Left renal pelvis (tissue), 4 donors: ENCODE results near the gene METTL2B. TPM values are rescaled to one million over a fixed set of nuclear protein-coding genes. Genes with fewer than 3 reads are reported as not detected.

Experiments
- polyA plus RNA-seq, 4 donors: library from polyadenylated mRNA; unstranded; fragments of 120-200 nt; gene quantifications; one replicate each; pipeline ENCODE4 v1.2.1, GENCODE V29; 2013; ENCODE audit not compliant: insufficient read length in 4 of 4

METTL2B gene
- polyA plus RNA-seq, 4 donors, result 23.4 to 31.7 (median 28.4) TPM

Other genes starting within 250 kb of the METTL2B start
- under 1 TPM in 3 of 4 donors, not detected in 1; 0.16 to 0.50 (median 0.36) TPM for gene LEP, start 235.5 kb upstream of the METTL2B start, polyA plus RNA-seq
- 10 to 100 TPM; 37.9 to 53.3 (median 47.7) TPM for gene RBM28, start 132.8 kb upstream of the METTL2B start, polyA plus RNA-seq
- gene PRRT4, start 115.1 kb upstream of the METTL2B start, polyA plus RNA-seq, result 1 to 10 TPM in 2 of 4 donors, under 1 TPM in 2; 0.65 to 3.4 (median 1.1) TPM
- gene IMPDH1, start 66.8 kb upstream of the METTL2B start, polyA plus RNA-seq, result 10 to 100 TPM; 11.8 to 30.9 (median 25.8) TPM
- 10 to 100 TPM; 14.6 to 21.6 (median 17.9) TPM for gene HILPDA, start 20.9 kb upstream of the METTL2B start, polyA plus RNA-seq
- 1 to 10 TPM; 1.3 to 5.5 (median 1.5) TPM for gene GARIN1A, start 195.5 kb downstream of the METTL2B start, polyA plus RNA-seq